ENCODE data around the gene SEC63.
"Not testable (repeated sequence)": the region's sequence is repeated elsewhere in the genome, so short reads cannot be mapped to it uniquely, and the experiment has no call there.

The SEC63 gene

GRCh38 chr6:107931894-107932293 lies 26.1 kb downstream of the SEC63 start:
- no peak for DNase-seq (ENCODE audit: low read depth in 2 of 2, low spot score in 1 of 2)

GRCh38 chr6:107928984-107929383 lies 29.0 kb downstream of the SEC63 start:
- no peak for DNase-seq (ENCODE audit: low read depth in 2 of 2, low spot score in 1 of 2)

- not testable (repeated sequence) for DNase-seq (ENCODE audit: low read depth in 2 of 2, low spot score in 1 of 2)
Observed at GRCh38 chr6:107926697-107927544, 31.1 kb downstream of the SEC63 start.

- no peak for DNase-seq (ENCODE audit: low read depth in 2 of 2, low spot score in 1 of 2)
Observed at GRCh38 chr6:107917451-107918375, 40.3 kb downstream of the SEC63 start.

GRCh38 chr6:107916961-107917360 lies 41.0 kb downstream of the SEC63 start:
- DNase-seq (ENCODE audit: low read depth in 2 of 2, low spot score in 1 of 2), result not testable (repeated sequence)

GRCh38 chr6:107911692-107912091 lies 46.3 kb downstream of the SEC63 start:
- DNase-seq (ENCODE audit: low read depth in 2 of 2, low spot score in 1 of 2), result no peak

- DNase-seq (ENCODE audit: low read depth in 2 of 2, low spot score in 1 of 2), result no peak
Observed at GRCh38 chr6:107894809-107895396, 63.1 kb downstream of the SEC63 start.

GRCh38 chr6:107890431-107890830 lies 67.6 kb downstream of the SEC63 start:
- DNase-seq (ENCODE audit: low read depth in 2 of 2, low spot score in 1 of 2), result not testable (repeated sequence)

- not testable (repeated sequence) for DNase-seq (ENCODE audit: low read depth in 2 of 2, low spot score in 1 of 2)
Observed at GRCh38 chr6:107885950-107886349, 72.1 kb downstream of the SEC63 start.

- DNase-seq (ENCODE audit: low read depth in 2 of 2, low spot score in 1 of 2), result no peak
Observed at GRCh38 chr6:107879941-107880340, 78.1 kb downstream of the SEC63 start.

- no peak for DNase-seq (ENCODE audit: low read depth in 2 of 2, low spot score in 1 of 2)
Observed at GRCh38 chr6:107877968-107878367, 80.0 kb downstream of the SEC63 start.

- no peak for DNase-seq (ENCODE audit: low read depth in 2 of 2, low spot score in 1 of 2)
Observed at GRCh38 chr6:107871976-107872375, 86.0 kb downstream of the SEC63 start.

GRCh38 chr6:107871512-107871911 lies 86.5 kb downstream of the SEC63 start:
- not testable (repeated sequence) for DNase-seq (ENCODE audit: low read depth in 2 of 2, low spot score in 1 of 2)

GRCh38 chr6:107871016-107871415 lies 87.0 kb downstream of the SEC63 start:
- no peak for DNase-seq (ENCODE audit: low read depth in 2 of 2, low spot score in 1 of 2)

GRCh38 chr6:107870381-107870780 lies 87.6 kb downstream of the SEC63 start:
- DNase-seq (ENCODE audit: low read depth in 2 of 2, low spot score in 1 of 2), result no peak

GRCh38 chr6:107869871-107870270 lies 88.1 kb downstream of the SEC63 start:
- no peak for DNase-seq (ENCODE audit: low read depth in 2 of 2, low spot score in 1 of 2)

GRCh38 chr6:107868867-107869611 lies 89.0 kb downstream of the SEC63 start:
- DNase-seq (ENCODE audit: low read depth in 2 of 2, low spot score in 1 of 2), result no peak

- DNase-seq (ENCODE audit: low read depth in 2 of 2, low spot score in 1 of 2), result no peak
Observed at GRCh38 chr6:107867302-107867615, 90.7 kb downstream of the SEC63 start.

- no peak for DNase-seq (ENCODE audit: low read depth in 2 of 2, low spot score in 1 of 2)
Observed at GRCh38 chr6:107866606-107867301, 91.3 kb downstream of the SEC63 start.

Data from stimulated activated CD8-positive, alpha-beta memory T cell treated with anti-CD3 and anti-CD28 coated beads, Interleukin-4, amount 100 ng/mL, for 4 hours (primary cell).